Activated naive CD4-positive, alpha-beta T cell treated with anti-CD3 and anti-CD28 coated beads, Interleukin-2, amount 10 ng/mL, durations not matched to agents 7 days and 5 days (primary cell): ENCODE measurements around the gene DAGLA.

Source experiments
- CTCF ChIA-PET: fragments of 350-600 bp; sonication (Branson Sonifier 250); formaldehyde crosslinking; loops from one replicate; lab custom pipeline; 2021; ENCODE audit warnings: antibody characterized with exemption; lab: Charles Lee
- DNase-seq: peaks from one replicate; pipeline ENCODE4 v3.0.0-alpha.2; 2020
- H3K27ac Mint-ChIP-seq: one replicate; pipeline ENCODE4 v1.8.0; 2021; ENCODE audit warnings: mild to moderate bottlenecking, moderate library complexity, mixed read lengths
- H3K27me3 Mint-ChIP-seq: one replicate; pipeline ENCODE4 v1.8.0; 2021; ENCODE audit warnings: mild to moderate bottlenecking, mixed read lengths
- H3K36me3 Mint-ChIP-seq: one replicate; pipeline ENCODE4 v1.8.0; 2021; ENCODE audit warnings: mixed read lengths
- H3K4me1 Mint-ChIP-seq: one replicate; pipeline ENCODE4 v1.8.0; 2021; ENCODE audit warnings: mixed read lengths
- H3K4me3 Mint-ChIP-seq: one replicate; pipeline ENCODE4 v1.8.0; 2021; ENCODE audit warnings: mild to moderate bottlenecking, moderate library complexity, mixed read lengths
- H3K9me3 Mint-ChIP-seq: one replicate; pipeline ENCODE4 v1.8.0; 2021; ENCODE audit warnings: mixed read lengths

DAGLA gene

GRCh38 chr11:61679893-61680621 is at the start of gene DAGLA:
DAGLA (plus strand) TSS chr11:61680391; CDS start chr11:61720156, 39,765 bp downstream.
- Mint-ChIP-seq H3K9me3 (no peaks in the 10 kb centered on the region), H3K4me3 (peak within 1 kb of the TSS; percentile 43), H3K27ac (no peak within 1 kb of the TSS), H3K4me1 (peaks cover 5% of the 10 kb centered on the region), H3K36me3 (no peaks in the 10 kb centered on the region), H3K27me3 (peaks cover 38% of the 10 kb centered on the region)
- peak; percentile 77 for DNase-seq
- CTCF ChIA-PET, result interaction anchor here (0.6 to 4.6 kb wide), 5 partner anchors 20 to 207 kb away, joined by 3 to 49 read pairs (median 4); no protein-coding TSS in a partner anchor

DNA sequence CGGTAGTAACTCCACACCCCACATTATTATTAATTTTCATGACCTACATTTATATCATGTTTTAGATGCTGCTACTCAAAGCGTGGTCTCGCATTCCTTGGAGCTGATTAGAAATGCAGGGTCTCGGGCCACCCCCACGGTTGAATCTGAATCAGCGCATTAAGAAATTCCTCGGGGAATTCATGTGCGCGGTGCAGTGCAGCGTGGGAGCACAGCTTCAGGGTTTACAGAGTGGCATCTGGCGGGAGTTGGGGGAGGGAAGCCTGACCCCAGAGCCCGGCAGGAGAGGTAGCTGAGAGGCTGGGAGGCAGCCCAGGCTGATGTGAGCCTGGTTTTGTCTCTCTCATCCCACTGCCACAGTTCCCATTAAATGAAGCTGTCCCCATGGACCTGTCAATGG is 48.1 kb upstream of the DAGLA start:
- peaks cover 6% of the 10 kb centered on the region for H3K4me1 Mint-ChIP-seq
- H3K9me3 Mint-ChIP-seq, result no peaks in the 10 kb centered on the region
- DNase-seq, result no peak
- H3K36me3 Mint-ChIP-seq, result no peaks in the 10 kb centered on the region
- H3K4me3 Mint-ChIP-seq, result no peak overlapping the region
- CTCF ChIA-PET, result no interaction called here
- no peak overlapping the region for H3K27ac Mint-ChIP-seq
- peaks cover 29% of the 10 kb centered on the region for H3K27me3 Mint-ChIP-seq

DNA sequence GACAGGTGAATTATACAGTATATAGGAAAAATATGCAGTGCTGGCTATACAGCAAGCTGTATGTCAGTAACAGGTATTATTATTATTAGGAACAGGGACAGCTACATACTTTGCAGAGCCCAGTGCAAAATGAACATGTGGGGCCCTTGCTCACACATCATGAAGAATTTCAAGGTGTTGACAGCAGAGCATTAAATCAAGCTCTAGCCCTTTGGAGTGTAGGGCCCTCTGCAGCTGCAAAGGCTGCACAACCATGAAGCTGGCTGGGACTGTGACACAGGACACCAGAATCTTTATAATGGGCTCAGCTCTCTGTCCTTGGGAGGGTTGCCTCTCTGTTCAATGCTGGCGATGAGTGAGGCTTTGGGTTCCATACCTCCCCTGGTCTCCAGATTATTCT is 44.9 kb upstream of the DAGLA start:
- H3K27ac Mint-ChIP-seq, result no peak overlapping the region
- H3K9me3 Mint-ChIP-seq, result no peaks in the 10 kb centered on the region
- no peak overlapping the region for H3K4me3 Mint-ChIP-seq
- H3K27me3 Mint-ChIP-seq, result peaks cover 23% of the 10 kb centered on the region
- H3K4me1 Mint-ChIP-seq, result no peaks in the 10 kb centered on the region
- DNase-seq, result no peak
- H3K36me3 Mint-ChIP-seq, result no peaks in the 10 kb centered on the region
- CTCF ChIA-PET, result interaction anchor here (5.1 kb wide), 1 partner anchor 7 kb away, joined by 26 read pairs; no protein-coding TSS in a partner anchor

DNA sequence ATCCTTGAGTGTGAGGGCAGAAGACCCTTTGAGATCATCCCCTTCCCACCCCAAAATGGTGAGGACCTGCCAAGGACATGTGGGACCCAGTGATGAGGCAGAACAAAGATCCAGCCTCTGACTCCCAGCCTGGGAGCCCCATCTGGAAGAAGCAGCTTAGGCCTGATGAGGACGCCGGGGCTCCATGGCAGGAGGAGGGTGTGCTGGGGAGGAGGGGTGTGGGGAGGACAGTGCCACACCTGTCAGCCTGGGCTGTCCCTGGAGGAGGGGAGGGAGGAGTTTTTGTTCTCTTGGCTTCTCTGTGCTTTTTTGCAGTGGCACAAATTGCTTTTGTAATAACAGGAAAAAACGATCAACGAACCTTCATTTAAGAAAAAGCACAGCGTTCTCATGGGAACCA is 44.4 kb upstream of the DAGLA start:
- H3K36me3 Mint-ChIP-seq, result no peaks in the 10 kb centered on the region
- H3K9me3 Mint-ChIP-seq, result no peaks in the 10 kb centered on the region
- no peaks in the 10 kb centered on the region for H3K4me1 Mint-ChIP-seq
- CTCF ChIA-PET, result interaction anchor here (3.4 to 5.1 kb wide), 2 partner anchors 8 to 190 kb away, joined by 21 to 26 read pairs; no protein-coding TSS in a partner anchor
- H3K4me3 Mint-ChIP-seq, result no peak overlapping the region
- H3K27ac Mint-ChIP-seq, result no peak overlapping the region
- no peak for DNase-seq
- peaks cover 22% of the 10 kb centered on the region for H3K27me3 Mint-ChIP-seq

- no peaks in the 10 kb centered on the region for H3K9me3 Mint-ChIP-seq
- H3K4me3 Mint-ChIP-seq, result no peak overlapping the region
- H3K27ac Mint-ChIP-seq, result no peak overlapping the region
- no peak for DNase-seq
- H3K36me3 Mint-ChIP-seq, result no peaks in the 10 kb centered on the region
- CTCF ChIA-PET, result interaction anchor here (3.4 to 5.1 kb wide), 2 partner anchors 8 to 191 kb away, joined by 21 to 26 read pairs; no protein-coding TSS in a partner anchor
- H3K27me3 Mint-ChIP-seq, result peaks cover 22% of the 10 kb centered on the region
- no peaks in the 10 kb centered on the region for H3K4me1 Mint-ChIP-seq
These were observed 43.5 kb upstream of the DAGLA start for GRCh38 chr11:61636676-61637075.

GRCh38 chr11:61637277-61637676 is 42.9 kb upstream of the DAGLA start:
- no peak overlapping the region for H3K27ac Mint-ChIP-seq
- H3K9me3 Mint-ChIP-seq, result no peaks in the 10 kb centered on the region
- H3K27me3 Mint-ChIP-seq, result peaks cover 22% of the 10 kb centered on the region
- DNase-seq, result no peak
- H3K36me3 Mint-ChIP-seq, result no peaks in the 10 kb centered on the region
- H3K4me1 Mint-ChIP-seq, result no peaks in the 10 kb centered on the region
- no peak overlapping the region for H3K4me3 Mint-ChIP-seq
- CTCF ChIA-PET, result interaction anchor here (3.0 to 5.1 kb wide), 4 partner anchors 9 to 191 kb away, joined by 13 to 26 read pairs (median 17); no protein-coding TSS in a partner anchor

- Mint-ChIP-seq H3K36me3 (no peaks in the 10 kb centered on the region), H3K27me3 (peaks cover 22% of the 10 kb centered on the region)
These were observed 40.3 kb upstream of the DAGLA start for GRCh38 chr11:61639816-61640443.

DNA sequence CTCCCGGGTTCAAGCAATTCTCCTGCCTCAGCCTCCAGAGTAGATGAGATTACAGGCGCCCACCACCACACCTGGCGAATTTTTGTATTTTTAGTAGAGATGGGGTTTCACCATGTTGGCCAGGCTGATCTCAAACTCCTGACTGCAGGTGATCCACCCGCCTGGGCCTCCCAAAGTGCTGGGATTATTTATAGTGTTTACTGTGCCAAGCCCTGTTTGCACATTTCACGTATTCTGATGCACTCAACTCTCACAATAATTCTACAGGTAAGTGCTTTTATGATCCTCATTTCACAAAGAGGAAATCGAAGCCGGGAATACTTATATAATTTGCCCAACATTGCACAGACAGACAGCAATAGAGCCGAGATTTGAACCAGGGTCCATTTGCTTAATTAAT is 38.0 kb upstream of the DAGLA start:
- CTCF ChIA-PET, result no interaction called here
- Mint-ChIP-seq H3K27me3 (peaks cover 10% of the 10 kb centered on the region), H3K36me3 (no peaks in the 10 kb centered on the region), H3K4me1 (no peaks in the 10 kb centered on the region), H3K9me3 (no peaks in the 10 kb centered on the region), H3K27ac (no peak overlapping the region), H3K4me3 (no peak overlapping the region)
- DNase-seq, result no peak

More at GRCh38 chr11:61639816-61640443, 40.3 kb upstream of the DAGLA start:
- H3K4me3 Mint-ChIP-seq, result no peak overlapping the region
- CTCF ChIA-PET, result interaction anchor here (1.5 to 5.1 kb wide), 5 partner anchors 10 to 165 kb away, joined by 5 to 26 read pairs (median 13); no protein-coding TSS in a partner anchor
- H3K9me3 Mint-ChIP-seq, result no peaks in the 10 kb centered on the region
- DNase-seq, result no peak
- no peak overlapping the region for H3K27ac Mint-ChIP-seq
- no peaks in the 10 kb centered on the region for H3K4me1 Mint-ChIP-seq

DNA sequence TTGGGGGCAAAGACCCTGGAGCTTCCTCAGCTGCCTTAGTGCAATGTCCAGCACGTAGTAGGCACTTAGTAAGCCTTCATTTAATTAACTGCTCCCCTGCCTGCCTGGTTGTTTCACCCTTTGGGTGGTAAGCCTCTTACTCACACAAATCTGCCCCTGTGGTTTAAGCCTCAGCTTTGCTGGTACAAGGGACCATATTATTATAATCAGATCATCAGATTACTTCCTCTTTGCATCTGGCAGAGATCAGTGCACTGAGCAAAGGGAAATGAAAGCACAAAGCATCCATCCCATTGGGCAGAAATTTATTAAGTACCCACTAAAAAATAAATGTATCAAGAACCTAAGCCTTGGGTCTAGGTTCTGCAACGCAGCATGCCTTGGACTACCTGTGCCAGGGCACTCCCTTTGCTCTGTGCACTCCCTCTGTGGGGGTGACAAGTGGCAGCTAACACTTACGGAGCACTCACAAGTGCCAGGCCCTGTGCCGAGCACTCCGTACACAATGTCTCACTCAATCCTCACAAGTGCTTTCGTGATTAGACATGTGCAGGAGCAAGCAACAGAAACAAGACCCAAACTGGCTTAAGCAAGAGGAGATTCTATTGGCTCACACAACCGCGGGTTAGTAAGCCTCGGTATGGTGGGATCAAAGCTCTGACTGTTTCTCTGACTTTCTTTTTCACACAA is 34.9 kb upstream of the DAGLA start:
- DNase-seq, result no peak
- H3K9me3 Mint-ChIP-seq, result no peaks in the 10 kb centered on the region
- H3K36me3 Mint-ChIP-seq, result no peaks in the 10 kb centered on the region
- no peak overlapping the region for H3K27ac Mint-ChIP-seq
- no peaks in the 10 kb centered on the region for H3K4me1 Mint-ChIP-seq
- no peak overlapping the region for H3K4me3 Mint-ChIP-seq
- CTCF ChIA-PET, result no interaction called here
- H3K27me3 Mint-ChIP-seq, result no peaks in the 10 kb centered on the region

DNA sequence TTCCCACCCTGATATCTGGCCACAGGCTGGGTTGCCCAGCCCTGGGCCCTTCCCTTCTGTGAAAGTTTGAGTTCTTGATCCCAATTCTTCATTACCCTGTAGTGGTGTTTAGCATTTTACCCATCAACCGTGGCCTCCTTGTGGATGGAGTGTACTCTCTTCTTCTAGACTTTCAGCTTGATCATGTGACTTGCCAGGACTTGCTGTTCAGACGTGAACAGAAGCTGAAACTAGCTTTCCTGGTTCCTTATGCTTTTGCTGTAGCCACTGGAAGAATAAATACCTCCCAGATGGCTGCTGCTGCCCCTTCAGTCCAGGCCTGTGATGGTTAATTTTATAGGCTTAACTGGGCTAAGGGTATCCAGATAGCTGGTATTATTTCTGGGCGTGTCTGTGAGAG is 32.7 kb upstream of the DAGLA start:
- no peaks in the 10 kb centered on the region for H3K27me3 Mint-ChIP-seq
- no peak overlapping the region for H3K4me3 Mint-ChIP-seq
- CTCF ChIA-PET, result interaction anchor here (0.6 to 1.3 kb wide), 2 partner anchors 9 to 128 kb away, joined by 3 to 4 read pairs; no protein-coding TSS in a partner anchor
- no peak for DNase-seq
- no peaks in the 10 kb centered on the region for H3K4me1 Mint-ChIP-seq
- no peaks in the 10 kb centered on the region for H3K9me3 Mint-ChIP-seq
- no peaks in the 10 kb centered on the region for H3K36me3 Mint-ChIP-seq
- no peak overlapping the region for H3K27ac Mint-ChIP-seq

GRCh38 chr11:61650781-61651571 is 29.2 kb upstream of the DAGLA start:
- Mint-ChIP-seq H3K9me3 (no peaks in the 10 kb centered on the region), H3K27ac (no peak overlapping the region), H3K4me3 (no peak overlapping the region), H3K36me3 (no peaks in the 10 kb centered on the region), H3K27me3 (peaks cover 22% of the 10 kb centered on the region), H3K4me1 (no peaks in the 10 kb centered on the region)
- no peak for DNase-seq
- CTCF ChIA-PET, result interaction anchor here (2.0 kb wide), 1 partner anchor 12 kb away, joined by 5 read pairs; no protein-coding TSS in a partner anchor

GRCh38 chr11:61652135-61652534 is 28.1 kb upstream of the DAGLA start:
- no peak overlapping the region for H3K4me3 Mint-ChIP-seq
- H3K4me1 Mint-ChIP-seq, result no peaks in the 10 kb centered on the region
- CTCF ChIA-PET, result no interaction called here
- H3K27ac Mint-ChIP-seq, result no peak overlapping the region
- H3K27me3 Mint-ChIP-seq, result peaks cover 31% of the 10 kb centered on the region
- no peaks in the 10 kb centered on the region for H3K36me3 Mint-ChIP-seq
- H3K9me3 Mint-ChIP-seq, result no peaks in the 10 kb centered on the region
- no peak for DNase-seq

GRCh38 chr11:61654397-61654829 is 25.8 kb upstream of the DAGLA start:
- no peaks in the 10 kb centered on the region for H3K9me3 Mint-ChIP-seq
- H3K27ac Mint-ChIP-seq, result no peak overlapping the region
- peaks cover 37% of the 10 kb centered on the region for H3K27me3 Mint-ChIP-seq
- no peak for DNase-seq
- no peaks in the 10 kb centered on the region for H3K36me3 Mint-ChIP-seq
- no peaks in the 10 kb centered on the region for H3K4me1 Mint-ChIP-seq
- CTCF ChIA-PET, result interaction anchor here (1.3 kb wide), 1 partner anchor 16 kb away, joined by 4 read pairs; no protein-coding TSS in a partner anchor
- no peak overlapping the region for H3K4me3 Mint-ChIP-seq
